ENCODE measurements around the gene TOLLIP.

TOLLIP gene

DNA sequence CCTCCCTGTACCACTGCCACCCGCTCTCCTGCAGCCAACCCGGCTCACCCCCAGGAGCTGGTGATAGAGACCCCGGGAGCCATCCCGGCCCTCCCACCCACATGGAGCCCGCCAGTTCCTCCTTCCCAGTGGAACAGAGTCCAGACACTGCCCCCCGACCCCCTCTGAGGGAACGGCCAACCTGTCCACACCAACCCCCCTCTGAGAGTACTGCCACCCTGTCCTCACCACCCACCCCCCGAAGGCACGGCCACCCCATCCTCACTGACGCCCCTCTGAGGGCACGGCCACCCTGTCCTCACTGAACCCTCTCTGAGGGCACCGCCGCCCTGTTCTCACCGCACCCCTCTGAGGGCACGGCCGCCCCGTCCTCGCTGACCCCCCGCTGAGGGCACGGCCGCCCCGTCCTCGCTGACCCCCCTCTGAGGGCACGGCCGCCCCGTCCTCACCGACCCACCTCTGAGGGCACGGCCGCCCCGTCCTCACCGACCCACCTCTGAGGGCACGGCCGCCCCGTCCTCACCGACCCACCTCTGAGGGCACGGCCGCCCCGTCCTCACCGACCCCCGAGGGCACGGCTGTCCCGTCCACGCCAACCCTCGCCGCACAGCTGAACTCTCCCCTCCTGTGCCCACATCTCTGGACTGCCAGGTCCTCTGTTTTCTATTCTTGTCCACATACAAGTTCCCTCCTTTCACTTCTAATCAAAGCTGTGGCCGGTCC lies 18.0 kb downstream of the TOLLIP start:
- in situ Hi-C loops (cut with HindIII; ENCODE audit: low pct_ligation_motif_present, low sequenced_read_pairs), result no loop called here
- TF ChIP-seq, protein P1, sequence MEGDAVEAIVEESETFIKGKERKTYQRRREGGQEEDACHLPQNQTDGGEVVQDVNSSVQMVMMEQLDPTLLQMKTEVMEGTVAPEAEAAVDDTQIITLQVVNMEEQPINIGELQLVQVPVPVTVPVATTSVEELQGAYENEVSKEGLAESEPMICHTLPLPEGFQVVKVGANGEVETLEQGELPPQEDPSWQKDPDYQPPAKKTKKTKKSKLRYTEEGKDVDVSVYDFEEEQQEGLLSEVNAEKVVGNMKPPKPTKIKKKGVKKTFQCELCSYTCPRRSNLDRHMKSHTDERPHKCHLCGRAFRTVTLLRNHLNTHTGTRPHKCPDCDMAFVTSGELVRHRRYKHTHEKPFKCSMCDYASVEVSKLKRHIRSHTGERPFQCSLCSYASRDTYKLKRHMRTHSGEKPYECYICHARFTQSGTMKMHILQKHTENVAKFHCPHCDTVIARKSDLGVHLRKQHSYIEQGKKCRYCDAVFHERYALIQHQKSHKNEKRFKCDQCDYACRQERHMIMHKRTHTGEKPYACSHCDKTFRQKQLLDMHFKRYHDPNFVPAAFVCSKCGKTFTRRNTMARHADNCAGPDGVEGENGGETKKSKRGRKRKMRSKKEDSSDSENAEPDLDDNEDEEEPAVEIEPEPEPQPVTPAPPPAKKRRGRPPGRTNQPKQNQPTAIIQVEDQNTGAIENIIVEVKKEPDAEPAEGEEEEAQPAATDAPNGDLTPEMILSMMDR (IDR thresholded peaks at IDR 0.05; ENCODE audit: low read depth, low read length, missing control alignments), result no peak
- H3K27ac ChIP-seq, result no peak overlapping the region
- no peak overlapping the region for H3K4me3 ChIP-seq (ENCODE audit: low read depth, low read length)
- H3K36me3 ChIP-seq (replicated peaks), result peaks cover 22% of the 10 kb centered on the region
- H3K27me3 ChIP-seq (replicated peaks), result no peaks in the 10 kb centered on the region
- no peak for DNase-seq

DNA sequence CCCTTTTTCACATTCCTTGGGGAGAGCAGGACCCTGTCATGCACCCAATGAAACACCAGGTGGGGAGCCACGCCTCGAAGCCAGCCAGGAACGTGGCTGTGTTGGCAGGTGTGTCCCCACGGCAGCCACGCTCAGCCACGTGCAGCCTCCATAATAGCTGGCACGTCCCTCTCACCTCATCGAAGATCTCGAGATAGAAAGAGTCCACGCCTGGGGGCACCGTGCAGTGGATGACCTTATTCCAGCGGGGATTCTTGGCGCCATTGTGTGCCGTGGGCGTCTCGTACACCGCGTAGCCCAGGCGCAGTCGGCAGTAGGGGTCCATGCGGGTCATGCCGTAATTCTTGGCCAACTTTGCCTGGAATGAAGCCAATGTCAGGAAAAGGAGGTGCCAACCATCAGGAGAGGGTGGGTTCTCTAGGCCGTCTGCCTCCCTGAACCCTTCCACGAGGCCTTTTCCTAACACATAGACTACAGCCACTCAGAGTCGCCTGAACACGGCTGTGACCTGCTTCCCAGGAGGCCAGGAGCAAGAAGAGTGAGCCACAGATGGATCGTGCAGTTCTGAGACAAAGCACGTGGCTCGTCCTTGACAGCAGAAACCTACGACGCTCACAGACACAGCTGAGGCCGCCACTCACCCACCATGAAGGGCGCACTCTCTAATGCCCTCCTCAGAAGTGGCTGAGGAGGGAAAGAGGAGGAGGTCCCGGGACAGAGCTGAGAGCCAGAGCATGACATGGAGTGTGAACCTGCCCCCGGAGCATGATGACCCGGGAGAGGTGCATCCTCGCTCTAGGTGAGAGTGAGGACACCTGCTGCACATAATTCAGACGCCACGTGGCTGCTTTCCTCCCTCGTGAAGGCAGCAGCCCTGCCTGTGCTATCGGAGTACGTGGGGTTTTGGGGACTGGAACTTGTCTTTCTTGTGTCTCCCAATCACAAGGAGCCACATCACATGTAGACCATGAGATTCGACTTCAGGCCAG lies 19.1 kb downstream of the TOLLIP start:
- DNase-seq, result no peak

DNA sequence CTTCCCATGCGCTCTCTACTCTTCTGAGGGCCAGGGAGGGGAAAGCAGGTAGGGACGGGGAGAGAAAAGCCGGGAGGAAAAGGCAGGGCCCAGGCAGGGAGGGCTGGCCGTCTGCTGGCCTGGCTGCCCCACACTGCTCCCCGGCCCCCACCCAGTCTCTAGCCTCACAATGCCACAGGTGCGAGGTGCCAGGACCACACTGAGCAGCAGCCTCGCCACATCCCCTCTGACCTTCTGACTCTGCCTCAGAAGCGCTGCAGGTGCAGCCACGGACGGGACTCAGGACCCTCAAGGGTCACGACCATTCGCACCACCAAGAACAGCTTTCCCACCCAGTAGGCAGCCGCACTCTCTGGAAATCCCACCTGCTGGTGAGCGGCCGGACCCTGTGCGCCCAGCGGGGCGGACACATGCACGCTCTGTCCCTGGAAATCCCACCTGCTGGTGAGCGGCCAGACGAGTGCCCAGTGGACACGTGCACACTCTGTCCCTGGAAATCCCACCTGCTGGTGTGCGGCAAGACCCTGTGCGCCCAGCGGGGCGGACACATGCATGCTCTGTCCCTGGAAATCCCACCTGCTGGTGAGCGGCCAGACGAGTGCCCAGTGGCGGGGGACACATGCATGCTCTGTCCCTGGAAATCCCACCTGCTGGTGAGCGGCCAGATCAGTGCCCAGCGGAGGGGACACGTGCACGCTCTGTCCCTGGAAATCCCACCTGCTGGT lies 20.1 kb downstream of the TOLLIP start:
- TF ChIP-seq, protein P1 (IDR thresholded peaks at IDR 0.05; ENCODE audit: low read depth, low read length, missing control alignments), result no peak

More for the DNA sequence above, 19.1 kb downstream of the TOLLIP start:
- Histone ChIP-seq H3K4me3 (ENCODE audit: low read depth, low read length) (no peak overlapping the region), H3K36me3 (replicated peaks) (peaks cover 26% of the 10 kb centered on the region), H3K27me3 (replicated peaks) (no peaks in the 10 kb centered on the region), H3K27ac (no peak overlapping the region)
- in situ Hi-C loops (cut with HindIII; ENCODE audit: low pct_ligation_motif_present, low sequenced_read_pairs), result no loop called here
- TF ChIP-seq, protein P1 (IDR thresholded peaks at IDR 0.05; ENCODE audit: low read depth, low read length, missing control alignments), result no peak

DNA sequence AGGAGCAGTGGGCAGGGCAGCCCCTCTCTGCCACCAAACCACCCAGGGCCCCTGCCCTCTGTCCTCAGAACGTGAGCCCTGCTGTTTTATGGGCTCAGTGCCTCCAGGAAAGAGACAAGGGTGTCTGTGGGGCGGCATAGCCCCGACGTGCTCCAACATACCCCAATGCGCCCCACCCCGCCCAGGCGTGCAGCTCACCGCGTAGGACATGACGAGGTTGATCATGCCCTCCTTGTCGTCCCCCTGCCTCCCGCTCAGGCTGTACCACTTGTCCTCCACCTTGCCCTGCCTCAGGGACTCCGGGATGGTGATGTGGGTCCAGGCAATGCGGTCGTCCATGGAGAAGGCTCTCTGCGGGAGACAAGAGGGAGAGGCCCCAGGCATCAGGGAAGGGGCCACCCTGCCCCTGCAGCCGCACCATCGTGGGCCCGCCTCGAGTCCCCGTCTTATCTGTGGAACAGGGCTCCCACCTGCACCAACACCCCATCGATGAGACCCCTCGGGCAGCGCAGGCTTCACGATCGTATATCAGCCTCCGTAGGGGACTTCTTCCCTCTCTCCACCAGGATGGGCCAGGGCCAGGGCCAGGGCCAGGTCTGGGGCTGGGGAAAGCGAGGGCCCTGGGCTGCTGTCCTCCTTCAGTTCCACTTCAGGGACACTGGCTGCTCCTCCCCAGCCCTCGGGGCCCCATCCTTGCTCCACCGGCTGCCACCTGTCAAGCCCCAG lies 20.8 kb downstream of the TOLLIP start:
- Histone ChIP-seq H3K27ac (no peak overlapping the region), H3K36me3 (replicated peaks) (peaks cover 23% of the 10 kb centered on the region), H3K4me3 (ENCODE audit: low read depth, low read length) (no peak overlapping the region), H3K27me3 (replicated peaks) (no peaks in the 10 kb centered on the region)
- no peak for DNase-seq
- TF ChIP-seq, protein P1 (IDR thresholded peaks at IDR 0.05; ENCODE audit: low read depth, low read length, missing control alignments), result no peak
- in situ Hi-C loops (cut with HindIII; ENCODE audit: low pct_ligation_motif_present, low sequenced_read_pairs), result no loop called here

More for the DNA sequence above, 20.1 kb downstream of the TOLLIP start:
- no peak overlapping the region for H3K27ac ChIP-seq
- H3K36me3 ChIP-seq (replicated peaks), result peaks cover 26% of the 10 kb centered on the region
- in situ Hi-C loops (cut with HindIII; ENCODE audit: low pct_ligation_motif_present, low sequenced_read_pairs), result no loop called here
- H3K27me3 ChIP-seq (replicated peaks), result no peaks in the 10 kb centered on the region
- DNase-seq, result no peak
- no peak overlapping the region for H3K4me3 ChIP-seq (ENCODE audit: low read depth, low read length)

DNA sequence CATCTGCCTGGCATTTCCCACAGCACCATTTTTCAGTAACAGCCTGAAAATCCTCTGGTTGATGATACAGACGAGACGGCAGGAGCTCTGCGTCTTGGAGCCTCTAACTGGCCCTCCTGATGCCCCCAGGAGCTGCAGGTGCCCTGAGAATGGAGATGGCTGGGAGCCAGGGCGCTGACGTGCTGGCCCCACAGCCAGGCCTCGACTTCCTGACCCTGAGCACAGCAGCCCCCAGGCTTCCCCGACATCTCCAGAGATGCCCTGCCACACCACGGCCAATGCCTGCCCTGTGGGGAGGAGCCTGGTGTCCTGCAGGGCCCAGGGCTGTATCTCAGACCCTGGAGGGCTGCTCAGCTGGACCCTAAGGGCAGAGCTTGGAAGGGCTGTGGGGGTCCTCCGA lies 21.5 kb downstream of the TOLLIP start:
- DNase-seq, result no peak
- in situ Hi-C loops (cut with HindIII; ENCODE audit: low pct_ligation_motif_present, low sequenced_read_pairs), result no loop called here
- Histone ChIP-seq H3K27ac (no peak overlapping the region), H3K27me3 (replicated peaks) (no peaks in the 10 kb centered on the region), H3K4me3 (ENCODE audit: low read depth, low read length) (no peak overlapping the region), H3K36me3 (replicated peaks) (peaks cover 20% of the 10 kb centered on the region)
- TF ChIP-seq, protein P1 (IDR thresholded peaks at IDR 0.05; ENCODE audit: low read depth, low read length, missing control alignments), result no peak

Measured in brain microvascular endothelial cell (primary cell).